ENCODE results near the gene BROX. TPM values are rescaled to one million over a fixed set of nuclear protein-coding genes. Genes with fewer than 3 reads are reported as not detected.

The BROX gene
- total RNA-seq, 1 donor from 2014 or later, result 34.5 TPM

GRCh38 chr1:222777463-222777862, 65.1 kb downstream of the BROX start:
- peak in 1 of 2 donors; percentile 12 for DNase-seq (ENCODE audit: low read depth in 2 of 2)

GRCh38 chr1:222777977-222778376, 65.6 kb downstream of the BROX start:
- DNase-seq (ENCODE audit: low read depth in 2 of 2), result peak; percentile 42 to 61

- DNase-seq (ENCODE audit: low read depth in 2 of 2), result no peak
These were observed 68.9 kb downstream of the BROX start for GRCh38 chr1:222781251-222781650.

GRCh38 chr1:222783051-222783450, 70.7 kb downstream of the BROX start:
- DNase-seq (ENCODE audit: low read depth in 2 of 2), result no peak

GRCh38 chr1:222784371-222784770, 72.0 kb downstream of the BROX start:
- no peak for DNase-seq (ENCODE audit: low read depth in 2 of 2)

Other genes starting within 250 kb of the BROX start
- gene HHIPL2, start 164.5 kb upstream of the BROX start, total RNA-seq, result not detected in 2 replicates
- 2.0 and 2.4 TPM in 2 replicates for gene TAF1A, start 122.6 kb upstream of the BROX start, total RNA-seq
- 19.0 and 32.7 TPM in 2 replicates for gene MIA3, start 94.5 kb upstream of the BROX start, total RNA-seq
- 28.3 and 33.9 TPM in 2 replicates for gene AIDA, start 73 bp upstream of the BROX start, total RNA-seq
- gene FAM177B, start 24.6 kb downstream of the BROX start, total RNA-seq, result not detected in 2 replicates
- gene DISP1, start 102.5 kb downstream of the BROX start, total RNA-seq, result 0.65 and 0.79 TPM in 2 replicates

Data from lung microvascular endothelial cell (primary cell).